ENCODE measurements around the gene EFCC1. TPM values are rescaled to one million over a fixed set of nuclear protein-coding genes. Genes with fewer than 3 reads are reported as not detected.

Gene EFCC1
- total and polyA plus RNA-seq, 2 of the 13 experiments (the other 11 are each of a cell fraction or from before 2014, with no cell fraction given) = not detected

- TF ChIP-seq ATF7 (IDR thresholded peaks at IDR 0.05) = no peak
- TF ChIP-seq ATF7 (CRISPR knock-in tag; IDR thresholded peaks at IDR 0.05) = no peak
- no peak for TF ChIP-seq ELF3 (CRISPR knock-in tag; IDR thresholded peaks at IDR 0.05)
- no peak for TF ChIP-seq MNT (IDR thresholded peaks at IDR 0.05)
- TF ChIP-seq NPAS2 (CRISPR knock-in tag; IDR thresholded peaks at IDR 0.05; ENCODE audit: borderline replicate concordance) = no peak
- TF ChIP-seq MXD3 (CRISPR knock-in tag; IDR thresholded peaks at IDR 0.05) = peak; percentile 49; the same call in 1 of the 2 replicates
- TF ChIP-seq TRIM24 (CRISPR knock-in tag; IDR thresholded peaks at IDR 0.05) = no peak
- TF ChIP-seq TOE1 (CRISPR knock-in tag; IDR thresholded peaks at IDR 0.05) = no peak
- TF ChIP-seq ZNF605 (CRISPR knock-in tag; IDR thresholded peaks at IDR 0.05) = no peak
- no peak for TF ChIP-seq NFYC (CRISPR knock-in tag; IDR thresholded peaks at IDR 0.05)
- no peak for TF ChIP-seq ETV5 (CRISPR knock-in tag; IDR thresholded peaks at IDR 0.05; ENCODE audit: borderline replicate concordance)
- TF ChIP-seq ELF4 (CRISPR knock-in tag; IDR thresholded peaks at IDR 0.05; ENCODE audit: borderline replicate concordance) = no peak
- TF ChIP-seq MTF2 (CRISPR knock-in tag; IDR thresholded peaks at IDR 0.05; ENCODE audit: borderline replicate concordance) = no peak
- TF ChIP-seq BRF2 (CRISPR knock-in tag; IDR thresholded peaks at IDR 0.05) = no peak
- TF ChIP-seq RERE (CRISPR knock-in tag; IDR thresholded peaks at IDR 0.05; ENCODE audit: low read depth) = no peak
- no peak for TF ChIP-seq RCOR2 (CRISPR knock-in tag; IDR thresholded peaks at IDR 0.05)
- no peak for TF ChIP-seq TEAD2 (CRISPR knock-in tag; IDR thresholded peaks at IDR 0.05)
- no peak for TF ChIP-seq ZNF512 (CRISPR knock-in tag; IDR thresholded peaks at IDR 0.05)
- no peak for TF ChIP-seq ZSCAN9 (CRISPR knock-in tag; IDR thresholded peaks at IDR 0.05; ENCODE audit: borderline replicate concordance)
- no peak for TF ChIP-seq SRF (IDR thresholded peaks at IDR 0.05; ENCODE audit: low read depth, low read length)
- no peak for TF ChIP-seq FOXM1 (CRISPR knock-in tag; IDR thresholded peaks at IDR 0.05)
- TF ChIP-seq REPIN1 (CRISPR knock-in tag; IDR thresholded peaks at IDR 0.05; ENCODE audit: borderline replicate concordance, low read depth) = no peak
These were observed 2.5 kb downstream of the EFCC1 start (continued) for GRCh38 chr3:129003578-129004112.

Measured in HepG2 (cell line).